Smooth muscle cell (in vitro differentiated cells): ENCODE measurements around the gene NCK2. TPM values are rescaled to one million over a fixed set of nuclear protein-coding genes. Genes with fewer than 3 reads are reported as not detected.

Source experiments
- DNase-seq: peaks from one replicate; lab custom pipeline; 2025; ENCODE audit not compliant: unreplicated experiment; lab: John Stamatoyannopoulos, UW
- H2AFZ ChIP-seq: fragments of 200-600 bp; sonication (generic); 2 replicates; pipeline ENCODE4 v1.6.0; 2016; ENCODE audit warnings: antibody characterized with exemption, low read depth, mild to moderate bottlenecking
- H3F3A ChIP-seq: fragments of 200-600 bp; sonication (generic); 2 replicates; pipeline ENCODE4 v1.6.0; 2017; ENCODE audit warnings: antibody characterized with exemption, low read depth
- H3K27ac ChIP-seq: fragments of 200-600 bp; sonication (generic); 2 replicates; pipeline ENCODE4 v1.5.1; 2016; ENCODE audit warnings: low read depth, mild to moderate bottlenecking
- H3K27me3 ChIP-seq: fragments of 200-600 bp; sonication (generic); 2 replicates; pipeline ENCODE4 v1.6.1; 2016; ENCODE audit warnings: low read depth, mild to moderate bottlenecking
- H3K36me3 ChIP-seq: fragments of 200-600 bp; sonication (generic); 2 replicates; pipeline ENCODE4 v1.5.1; 2016; ENCODE audit warnings: low read depth
- H3K4me1 ChIP-seq: fragments of 200-600 bp; sonication (generic); 2 replicates; pipeline ENCODE4 v1.5.1; 2016; ENCODE audit warnings: low read depth
- H3K4me2 ChIP-seq: fragments of 200-600 bp; sonication (generic); 2 replicates; pipeline ENCODE4 v1.6.0; 2016; ENCODE audit warnings: mild to moderate bottlenecking
- H3K4me3 ChIP-seq: fragments of 200-600 bp; sonication (generic); 2 replicates; pipeline ENCODE4 v1.5.1; 2016; ENCODE audit warnings: mild to moderate bottlenecking
- H3K79me2 ChIP-seq: fragments of 200-600 bp; sonication (generic); 2 replicates; pipeline ENCODE4 v1.6.0; 2016; ENCODE audit warnings: low read depth, mild to moderate bottlenecking
- H3K9ac ChIP-seq: fragments of 200-600 bp; sonication (generic); 2 replicates; pipeline ENCODE4 v1.6.0; 2016; ENCODE audit warnings: low read depth
- H3K9me3 ChIP-seq: fragments of 200-600 bp; sonication (generic); replicated peaks from 2 replicates; pipeline ENCODE4 v1.5.1; 2016; ENCODE audit warnings: low read depth
- H4K20me1 ChIP-seq: fragments of 200-600 bp; sonication (generic); 2 replicates; pipeline ENCODE4 v1.6.0; 2016; ENCODE audit warnings: low read depth
- CTCF ChIP-seq: fragments of 200-600 bp; sonication (generic); IDR thresholded peaks from 2 replicates; pipeline ENCODE4 v1.5.1; 2017; ENCODE audit warnings: borderline replicate concordance, mild to moderate bottlenecking, antibody characterized with exemption; ENCODE audit not compliant: insufficient read depth, poor library complexity, severe bottlenecking
- WGBS: methylation state at CpG from one replicate; pipeline ENCODE4 v1.1.7; 2016; ENCODE audit warnings: low lambda C conversion rate; 5-methylcytosine and 5-hydroxymethylcytosine counted together
- polyA plus RNA-seq: library from polyadenylated mRNA; unstranded; fragments of >200 nt; fragmentation: Nextera tagmentation; extraction: Ambion mirVana; gene quantifications from 2 replicates; pipeline ENCODE4 v1.2.1, GENCODE V29; 2016
- total RNA-seq: library from RNA; depleted of rRNA; stranded (reverse); fragments of >200 nt; gene quantifications from 2 replicates; pipeline ENCODE4 v1.2.3, GENCODE V29; 2014

Gene NCK2
- total and polyA plus RNA-seq, 2 experiments from 2014 or later, result 29.0 to 50.5 TPM

GRCh38 chr2:105888625-105889024 is 143.9 kb downstream of the NCK2 start:
- Histone ChIP-seq H4K20me1 (peaks cover 73% of the 10 kb centered on the region), H3K79me2 (peaks cover 69% of the 10 kb centered on the region), H3K4me3 (no peak overlapping the region), H3K9me3 (no peaks in the 10 kb centered on the region), H3K36me3 (no peaks in the 10 kb centered on the region), H3F3A (no peaks in the 10 kb centered on the region), H3K4me2 (no peak overlapping the region), H3K27me3 (no peaks in the 10 kb centered on the region), H2AFZ (no peak overlapping the region), H3K9ac (no peak overlapping the region), H3K27ac (no peak overlapping the region), H3K4me1 (peaks cover 6% of the 10 kb centered on the region)
- 100% methylated on average over 2 of the region's 2 CpGs for WGBS
- no peak for DNase-seq
- no peak for TF ChIP-seq CTCF

- 97% methylated on average over 3 of the region's 3 CpGs for WGBS
- no peaks in the 10 kb centered on the region for H3F3A ChIP-seq
- H3K79me2 ChIP-seq, result peaks cover 69% of the 10 kb centered on the region
These were observed 144.3 kb downstream of the NCK2 start for GRCh38 chr2:105889046-105889445.

GRCh38 chr2:105890111-105890510 is 145.4 kb downstream of the NCK2 start:
- peaks cover 6% of the 10 kb centered on the region for H3K4me1 ChIP-seq
- no peak for DNase-seq
- H3K4me3 ChIP-seq, result no peak overlapping the region
- peaks cover 60% of the 10 kb centered on the region for H3K79me2 ChIP-seq
- no peak for TF ChIP-seq CTCF
- H2AFZ ChIP-seq, result no peak overlapping the region
- H3K27ac ChIP-seq, result no peak overlapping the region
- H3K9ac ChIP-seq, result no peak overlapping the region
- no peak overlapping the region for H3K4me2 ChIP-seq
- WGBS, result 100% methylated on average over 2 of the region's 2 CpGs
- no peaks in the 10 kb centered on the region for H3K27me3 ChIP-seq
- no peaks in the 10 kb centered on the region for H3K9me3 ChIP-seq
- H3K36me3 ChIP-seq, result no peaks in the 10 kb centered on the region
- H4K20me1 ChIP-seq, result peaks cover 58% of the 10 kb centered on the region
- H3F3A ChIP-seq, result no peaks in the 10 kb centered on the region

More at GRCh38 chr2:105889046-105889445, 144.3 kb downstream of the NCK2 start:
- no peak overlapping the region for H3K4me3 ChIP-seq
- H3K27ac ChIP-seq, result no peak overlapping the region
- H3K9ac ChIP-seq, result no peak overlapping the region
- no peaks in the 10 kb centered on the region for H3K9me3 ChIP-seq
- no peaks in the 10 kb centered on the region for H3K27me3 ChIP-seq
- peaks cover 68% of the 10 kb centered on the region for H4K20me1 ChIP-seq
- DNase-seq, result no peak
- no peak overlapping the region for H2AFZ ChIP-seq
- H3K36me3 ChIP-seq, result no peaks in the 10 kb centered on the region
- peaks cover 6% of the 10 kb centered on the region for H3K4me1 ChIP-seq
- TF ChIP-seq CTCF, result no peak
- H3K4me2 ChIP-seq, result no peak overlapping the region

- peaks cover 53% of the 10 kb centered on the region for H3K79me2 ChIP-seq
- H3K9ac ChIP-seq, result no peak overlapping the region
- TF ChIP-seq CTCF, result no peak
- no peak overlapping the region for H3K27ac ChIP-seq
- DNase-seq, result no peak
- no peak overlapping the region for H3K4me2 ChIP-seq
- H3K4me1 ChIP-seq, result peaks cover 6% of the 10 kb centered on the region
- H4K20me1 ChIP-seq, result peaks cover 50% of the 10 kb centered on the region
- 96% methylated on average over 10 of the region's 10 CpGs for WGBS
- H3K27me3 ChIP-seq, result no peaks in the 10 kb centered on the region
- no peak overlapping the region for H2AFZ ChIP-seq
- no peaks in the 10 kb centered on the region for H3F3A ChIP-seq
- no peaks in the 10 kb centered on the region for H3K36me3 ChIP-seq
- H3K4me3 ChIP-seq, result no peak overlapping the region
- H3K9me3 ChIP-seq, result no peaks in the 10 kb centered on the region
These were observed 146.1 kb downstream of the NCK2 start for GRCh38 chr2:105890856-105891255.
